Activated B cell treated with CpG ODN at 0.5 μM for 24 hours (primary cell): ENCODE measurements around the gene PYCARD. TPM values are rescaled to one million over a fixed set of nuclear protein-coding genes. Genes with fewer than 3 reads are reported as not detected.

Experiments
- ATAC-seq: fragments of 200-7000 bp; cut with Tn5 transposase; one replicate; pipeline ENCODE4 v1.10.0; 2021; ENCODE audit warnings: low read depth, mild to moderate bottlenecking, moderate library complexity
- CTCF ChIA-PET: fragments of 350-600 bp; sonication (Branson Sonifier 250); formaldehyde crosslinking; loops from one replicate; lab custom pipeline; 2021; ENCODE audit warnings: antibody characterized with exemption; lab: Charles Lee
- POLR2A ChIA-PET: fragments of 350-600 bp; sonication (Branson Sonifier 250); formaldehyde crosslinking; loops from one replicate; lab custom pipeline; 2021; ENCODE audit warnings: antibody characterized with exemption; lab: Charles Lee
- DNase-seq: peaks from one replicate; pipeline ENCODE4 v3.0.0; 2022
- H3K27ac Mint-ChIP-seq: one replicate; pipeline ENCODE4 v1.8.0; 2020; ENCODE audit warnings: mixed read lengths
- H3K27me3 Mint-ChIP-seq: one replicate; pipeline ENCODE4 v1.8.0; 2021; ENCODE audit warnings: mixed read lengths
- H3K36me3 Mint-ChIP-seq: one replicate; pipeline ENCODE4 v1.8.0; 2021; ENCODE audit warnings: low read depth, mixed read lengths
- H3K4me1 Mint-ChIP-seq: one replicate; pipeline ENCODE4 v1.8.0; 2021; ENCODE audit warnings: mixed read lengths
- H3K4me3 Mint-ChIP-seq: one replicate; pipeline ENCODE4 v1.8.0; 2020; ENCODE audit warnings: mild to moderate bottlenecking, mixed read lengths
- H3K9me3 Mint-ChIP-seq: one replicate; pipeline ENCODE4 v1.8.0; 2020; ENCODE audit warnings: mixed read lengths
- intact Hi-C: fragments of 100-400 bp; cut with micrococcal nuclease; formaldehyde crosslinking; loops from one replicate; pipeline ENCODE4 v1.15.1; 2024
- total RNA-seq: library from RNA; stranded (reverse); gene quantifications from 2 replicates; pipeline ENCODE4 v1.2.3, GENCODE V29; 2022
- TF ChIP-seq, protein P1 (sequence below): fragments of 200-600 bp; IDR thresholded peaks from one replicate; pipeline ENCODE4 v1.8.0; 2022; ENCODE audit warnings: antibody characterized with exemption, mild to moderate bottlenecking

PYCARD gene
- total RNA-seq, 1 donor from 2014 or later = 21.7 TPM

DNA sequence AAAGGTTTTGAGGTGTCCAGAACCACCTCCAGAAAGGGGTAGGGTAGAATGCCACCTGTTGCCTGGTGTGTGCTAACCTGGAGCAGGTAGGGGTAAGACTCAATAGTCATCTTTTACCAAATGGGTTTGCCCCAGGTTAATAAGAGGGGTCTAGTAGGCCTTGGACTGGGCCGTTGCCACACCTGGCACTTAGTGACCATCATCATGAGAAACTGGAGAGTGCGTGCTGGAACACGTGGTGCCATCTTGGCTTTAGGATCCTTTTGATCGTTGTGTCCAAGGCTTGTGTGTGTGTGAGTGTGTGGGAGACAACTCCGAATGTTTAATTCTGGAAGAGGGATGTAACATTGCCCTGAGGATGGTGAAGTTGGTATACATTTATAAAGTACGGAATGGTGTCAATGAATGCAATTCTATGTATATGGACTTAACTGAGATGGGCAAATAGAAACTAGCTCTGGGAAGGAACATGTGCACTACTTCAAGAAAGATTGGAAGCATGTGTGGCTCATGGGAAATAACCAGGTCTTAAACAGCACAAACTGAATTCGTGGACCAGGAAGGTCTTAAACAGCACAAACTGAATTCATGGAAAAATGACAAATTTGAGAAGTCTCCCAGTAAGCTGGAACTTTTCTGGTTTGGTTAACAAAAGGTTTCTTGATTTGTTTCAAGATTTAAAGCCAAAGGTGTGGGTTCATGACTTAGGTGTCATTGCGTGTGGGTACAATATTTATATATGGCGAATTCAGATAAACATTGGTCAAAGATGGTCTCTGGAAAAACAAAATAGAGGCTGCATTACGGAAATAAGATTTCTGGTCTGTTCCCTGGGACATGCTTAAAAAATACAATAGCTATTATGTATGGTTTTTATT is 15.4 kb downstream of the PYCARD start:
- ATAC-seq = no peak
- DNase-seq = no peak
- Mint-ChIP-seq H3K4me3 (no peak overlapping the region), H3K4me1 (peaks cover 52% of the 10 kb centered on the region), H3K27me3 (no peaks in the 10 kb centered on the region), H3K36me3 (peaks cover 98% of the 10 kb centered on the region), H3K27ac (no peak overlapping the region), H3K9me3 (no peaks in the 10 kb centered on the region)
- intact Hi-C loops = no loop called here
- ChIA-PET POLR2A (interaction anchor here (0.6 to 1.1 kb wide), 6 partner anchors 9 to 70 kb away, joined by 3 to 5 read pairs (median 5); partner anchors contain the start of genes KAT8 and PYCARD), CTCF (interaction anchor here (0.6 to 1.3 kb wide), 3 partner anchors 45 to 93 kb away, joined by 3 to 5 read pairs (median 3); no protein-coding TSS in a partner anchor)
- TF ChIP-seq, protein P1, sequence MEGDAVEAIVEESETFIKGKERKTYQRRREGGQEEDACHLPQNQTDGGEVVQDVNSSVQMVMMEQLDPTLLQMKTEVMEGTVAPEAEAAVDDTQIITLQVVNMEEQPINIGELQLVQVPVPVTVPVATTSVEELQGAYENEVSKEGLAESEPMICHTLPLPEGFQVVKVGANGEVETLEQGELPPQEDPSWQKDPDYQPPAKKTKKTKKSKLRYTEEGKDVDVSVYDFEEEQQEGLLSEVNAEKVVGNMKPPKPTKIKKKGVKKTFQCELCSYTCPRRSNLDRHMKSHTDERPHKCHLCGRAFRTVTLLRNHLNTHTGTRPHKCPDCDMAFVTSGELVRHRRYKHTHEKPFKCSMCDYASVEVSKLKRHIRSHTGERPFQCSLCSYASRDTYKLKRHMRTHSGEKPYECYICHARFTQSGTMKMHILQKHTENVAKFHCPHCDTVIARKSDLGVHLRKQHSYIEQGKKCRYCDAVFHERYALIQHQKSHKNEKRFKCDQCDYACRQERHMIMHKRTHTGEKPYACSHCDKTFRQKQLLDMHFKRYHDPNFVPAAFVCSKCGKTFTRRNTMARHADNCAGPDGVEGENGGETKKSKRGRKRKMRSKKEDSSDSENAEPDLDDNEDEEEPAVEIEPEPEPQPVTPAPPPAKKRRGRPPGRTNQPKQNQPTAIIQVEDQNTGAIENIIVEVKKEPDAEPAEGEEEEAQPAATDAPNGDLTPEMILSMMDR = no peak

GRCh38 chr16:31186176-31186575 is 16.4 kb downstream of the PYCARD start:
- DNase-seq (no peak), ATAC-seq (no peak)
- TF ChIP-seq, protein P1 = no peak
- H3K27me3 Mint-ChIP-seq = no peaks in the 10 kb centered on the region
- ChIA-PET CTCF (interaction anchor here (0.7 kb wide), 1 partner anchor 92 kb away, joined by 3 read pairs; no protein-coding TSS in a partner anchor), POLR2A (interaction anchor here (0.6 to 0.8 kb wide), 3 partner anchors 12 to 36 kb away, joined by 3 to 4 read pairs (median 3); no protein-coding TSS in a partner anchor)
- peaks cover 52% of the 10 kb centered on the region for H3K4me1 Mint-ChIP-seq
- intact Hi-C loops = no loop called here
- H3K4me3 Mint-ChIP-seq = no peak overlapping the region
- no peaks in the 10 kb centered on the region for H3K9me3 Mint-ChIP-seq
- no peak overlapping the region for H3K27ac Mint-ChIP-seq
- H3K36me3 Mint-ChIP-seq = peaks cover 97% of the 10 kb centered on the region

DNA sequence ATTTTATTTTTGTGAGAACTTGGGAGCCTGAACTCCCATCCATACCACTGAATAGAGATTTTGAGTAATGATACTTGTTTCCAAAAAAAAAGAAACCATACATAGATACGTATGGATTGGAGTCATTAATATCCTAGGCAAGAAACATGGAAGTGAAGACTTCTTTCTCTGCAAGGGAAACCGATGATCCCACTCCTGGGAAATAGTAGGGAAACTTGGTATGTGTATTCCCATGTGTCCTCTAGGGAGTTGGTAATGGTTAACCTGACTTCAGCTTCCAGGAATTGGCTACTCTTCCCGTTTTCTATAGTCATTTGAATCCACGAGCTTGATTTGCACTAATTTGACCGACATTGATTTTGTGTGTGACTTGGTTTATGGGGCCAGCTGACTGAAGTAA is 17.2 kb downstream of the PYCARD start:
- H3K4me1 Mint-ChIP-seq = peaks cover 51% of the 10 kb centered on the region
- ChIA-PET CTCF (no interaction called here), POLR2A (interaction anchor here (0.8 kb wide), 1 partner anchor 13 kb away, joined by 3 read pairs; no protein-coding TSS in a partner anchor)
- H3K9me3 Mint-ChIP-seq = no peaks in the 10 kb centered on the region
- ATAC-seq = no peak
- TF ChIP-seq, protein P1 = no peak
- DNase-seq = no peak
- H3K36me3 Mint-ChIP-seq = peaks cover 93% of the 10 kb centered on the region
- no peaks in the 10 kb centered on the region for H3K27me3 Mint-ChIP-seq
- intact Hi-C loops = no loop called here
- peak overlapping the region; percentile 33 for H3K27ac Mint-ChIP-seq
- no peak overlapping the region for H3K4me3 Mint-ChIP-seq

DNA sequence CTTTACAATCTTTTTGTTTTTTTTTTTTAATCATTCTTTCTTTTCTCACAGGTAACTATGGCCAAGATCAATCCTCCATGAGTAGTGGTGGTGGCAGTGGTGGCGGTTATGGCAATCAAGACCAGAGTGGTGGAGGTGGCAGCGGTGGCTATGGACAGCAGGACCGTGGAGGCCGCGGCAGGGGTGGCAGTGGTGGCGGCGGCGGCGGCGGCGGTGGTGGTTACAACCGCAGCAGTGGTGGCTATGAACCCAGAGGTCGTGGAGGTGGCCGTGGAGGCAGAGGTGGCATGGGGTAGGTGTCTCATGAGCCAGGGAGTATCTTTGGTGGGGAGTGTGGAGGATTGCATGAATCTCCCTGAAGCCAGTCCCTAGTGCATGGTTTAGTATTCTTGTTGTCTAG is 17.7 kb downstream of the PYCARD start:
- H3K9me3 Mint-ChIP-seq = no peaks in the 10 kb centered on the region
- POLR2A ChIA-PET = interaction anchor here (0.6 to 2.9 kb wide), 3 partner anchors 8 to 60 kb away, joined by 3 to 13 read pairs (median 4); no protein-coding TSS in a partner anchor
- DNase-seq (no peak), ATAC-seq (no peak)
- CTCF ChIA-PET = no interaction called here
- no peak overlapping the region for H3K4me3 Mint-ChIP-seq
- H3K4me1 Mint-ChIP-seq = peaks cover 47% of the 10 kb centered on the region
- H3K27ac Mint-ChIP-seq = peak overlapping the region; percentile 46
- intact Hi-C loops = no loop called here
- H3K27me3 Mint-ChIP-seq = no peaks in the 10 kb centered on the region
- TF ChIP-seq, protein P1 = no peak
- peaks cover 91% of the 10 kb centered on the region for H3K36me3 Mint-ChIP-seq
